Camera-type eye (tissue), 1 donor: Measurements from ENCODE around the gene ATP11B. TPM values are rescaled to one million over a fixed set of nuclear protein-coding genes. Genes with fewer than 3 reads are reported as not detected.

Source experiments
- total RNA-seq: library from RNA; depleted of rRNA; stranded (reverse); fragments of >200 nt; gene quantifications from one replicate; pipeline ENCODE4 v1.2.3, GENCODE V29; 2014

Gene ATP11B
- total RNA-seq, result 110 TPM

GRCh38 chr3:182792901-182793662 lies at the start of gene ATP11B:
Gene ATP11B (plus strand): TSS chr3:182793504. CDS start chr3:182793760, 256 bp downstream.

Other genes starting within 250 kb of the ATP11B start
- 58.7 TPM for gene DCUN1D1, start 187.0 kb downstream of the ATP11B start, total RNA-seq